Measurements from ENCODE around the gene EDAR.

Gene EDAR

GRCh38 chr2:108895188-108895587, 93.8 kb downstream of the EDAR start:
- no peak for DNase-seq
- Mint-ChIP-seq H3K27me3 (no peaks in the 10 kb centered on the region), H3K4me3 (no peak overlapping the region), H3K9me3 (peaks cover 7 to 14% of the 10 kb centered on the region in 2 donors), H3K36me3 (peaks cover 4 to 16% of the 10 kb centered on the region in 2 donors), H3K4me1 (no peaks in the 10 kb centered on the region), H3K27ac (no peak overlapping the region)
- no peak for ATAC-seq (replicated peaks)

- Mint-ChIP-seq H3K9me3 (peaks cover 9 to 14% of the 10 kb centered on the region in 2 donors), H3K27me3 (no peaks in the 10 kb centered on the region), H3K27ac (no peak overlapping the region), H3K4me1 (no peaks in the 10 kb centered on the region), H3K4me3 (no peak overlapping the region), H3K36me3 (peaks cover 7 to 17% of the 10 kb centered on the region in 2 donors)
- no peak for ATAC-seq (replicated peaks)
- DNase-seq: no peak
Measured at GRCh38 chr2:108894766-108895165, 94.3 kb downstream of the EDAR start.

- Mint-ChIP-seq H3K9me3 (peaks cover 22% of the 10 kb centered on the region in 2 donors), H3K27me3 (no peaks in the 10 kb centered on the region), H3K36me3 (peaks cover 16 to 28% of the 10 kb centered on the region in 2 donors), H3K4me1 (no peaks in the 10 kb centered on the region), H3K27ac (no peak overlapping the region), H3K4me3 (no peak overlapping the region)
- ATAC-seq (replicated peaks) (no peak), DNase-seq (no peak)
Measured at GRCh38 chr2:108893277-108893676, 95.7 kb downstream of the EDAR start.

- peaks cover 18 to 40% of the 10 kb centered on the region in 2 donors for H3K36me3 Mint-ChIP-seq
- H3K27me3 Mint-ChIP-seq: no peaks in the 10 kb centered on the region
- H3K4me3 Mint-ChIP-seq: no peak overlapping the region
- DNase-seq: no peak
- no peak overlapping the region for H3K27ac Mint-ChIP-seq
- no peak for ATAC-seq (replicated peaks)
- peaks cover 27 to 32% of the 10 kb centered on the region in 2 donors for H3K9me3 Mint-ChIP-seq
- H3K4me1 Mint-ChIP-seq: no peaks in the 10 kb centered on the region
Measured at GRCh38 chr2:108889907-108890306, 99.1 kb downstream of the EDAR start.

- ATAC-seq (replicated peaks) (no peak), DNase-seq (no peak)
- Mint-ChIP-seq H3K27me3 (no peaks in the 10 kb centered on the region), H3K4me1 (no peaks in the 10 kb centered on the region), H3K27ac (no peak overlapping the region), H3K36me3 (peaks cover 10 to 22% of the 10 kb centered on the region in 2 donors), H3K9me3 (peaks cover 33 to 36% of the 10 kb centered on the region in 2 donors), H3K4me3 (no peak overlapping the region)
Measured at GRCh38 chr2:108884619-108885018, 104.4 kb downstream of the EDAR start.

- Mint-ChIP-seq H3K27ac (no peak overlapping the region), H3K4me1 (no peaks in the 10 kb centered on the region), H3K9me3 (peaks cover 19 to 20% of the 10 kb centered on the region in 2 donors), H3K36me3 (peaks cover 11 to 12% of the 10 kb centered on the region in 2 donors), H3K4me3 (no peak overlapping the region), H3K27me3 (no peaks in the 10 kb centered on the region)
- no peak for ATAC-seq (replicated peaks)
- no peak for DNase-seq
Measured at GRCh38 chr2:108878276-108878675, 110.7 kb downstream of the EDAR start.

GRCh38 chr2:108877506-108877905, 111.5 kb downstream of the EDAR start:
- no peaks in the 10 kb centered on the region for H3K27me3 Mint-ChIP-seq
- peaks cover 11 to 13% of the 10 kb centered on the region in 2 donors for H3K36me3 Mint-ChIP-seq
- H3K4me1 Mint-ChIP-seq: no peaks in the 10 kb centered on the region
- H3K4me3 Mint-ChIP-seq: no peak overlapping the region
- no peak for ATAC-seq (replicated peaks)
- H3K27ac Mint-ChIP-seq: no peak overlapping the region
- DNase-seq: no peak
- H3K9me3 Mint-ChIP-seq: peaks cover 16 to 17% of the 10 kb centered on the region in 2 donors

- no peak overlapping the region for H3K4me3 Mint-ChIP-seq
- H3K27ac Mint-ChIP-seq: no peak overlapping the region
- ATAC-seq (replicated peaks) (no peak), DNase-seq (no peak)
- peaks cover 40 to 57% of the 10 kb centered on the region in 2 donors for H3K36me3 Mint-ChIP-seq
- no peaks in the 10 kb centered on the region for H3K27me3 Mint-ChIP-seq
- peaks cover 13 to 24% of the 10 kb centered on the region in 2 donors for H3K9me3 Mint-ChIP-seq
- H3K4me1 Mint-ChIP-seq: no peaks in the 10 kb centered on the region
Measured at GRCh38 chr2:108870069-108870644, 118.9 kb downstream of the EDAR start.

GRCh38 chr2:108869542-108869941, 119.5 kb downstream of the EDAR start:
- H3K36me3 Mint-ChIP-seq: peaks cover 40 to 57% of the 10 kb centered on the region in 2 donors

GRCh38 chr2:108868911-108869310, 120.1 kb downstream of the EDAR start:
- no peak for DNase-seq
- no peak overlapping the region for H3K4me3 Mint-ChIP-seq
- no peak overlapping the region for H3K27ac Mint-ChIP-seq
- no peaks in the 10 kb centered on the region for H3K27me3 Mint-ChIP-seq
- ATAC-seq (replicated peaks): no peak
- H3K4me1 Mint-ChIP-seq: no peaks in the 10 kb centered on the region
- peaks cover 13 to 24% of the 10 kb centered on the region in 2 donors for H3K9me3 Mint-ChIP-seq
- peaks cover 40 to 57% of the 10 kb centered on the region in 2 donors for H3K36me3 Mint-ChIP-seq

More at GRCh38 chr2:108869542-108869941, 119.5 kb downstream of the EDAR start:
- ATAC-seq (replicated peaks) (no peak), DNase-seq (no peak)
- Mint-ChIP-seq H3K9me3 (peaks cover 13 to 24% of the 10 kb centered on the region in 2 donors), H3K4me3 (no peak overlapping the region), H3K27me3 (no peaks in the 10 kb centered on the region), H3K4me1 (no peaks in the 10 kb centered on the region), H3K27ac (no peak overlapping the region)

GRCh38 chr2:108866041-108866440, 123.0 kb downstream of the EDAR start:
- no peak overlapping the region for H3K27ac Mint-ChIP-seq
- H3K4me1 Mint-ChIP-seq: no peaks in the 10 kb centered on the region
- H3K9me3 Mint-ChIP-seq: peaks cover 8 to 17% of the 10 kb centered on the region in 2 donors
- no peaks in the 10 kb centered on the region for H3K27me3 Mint-ChIP-seq
- no peak for ATAC-seq (replicated peaks)
- peaks cover 40 to 52% of the 10 kb centered on the region in 2 donors for H3K36me3 Mint-ChIP-seq
- no peak for DNase-seq
- H3K4me3 Mint-ChIP-seq: no peak overlapping the region

GRCh38 chr2:108858894-108859293, 130.1 kb downstream of the EDAR start:
- H3K4me1 Mint-ChIP-seq: no peaks in the 10 kb centered on the region
- H3K9me3 Mint-ChIP-seq: no peaks in the 10 kb centered on the region
- H3K4me3 Mint-ChIP-seq: no peak overlapping the region
- H3K27ac Mint-ChIP-seq: no peak overlapping the region
- H3K27me3 Mint-ChIP-seq: no peaks in the 10 kb centered on the region
- no peak for ATAC-seq (replicated peaks)
- no peak for DNase-seq
- peaks cover 14 to 32% of the 10 kb centered on the region in 2 donors for H3K36me3 Mint-ChIP-seq

- no peak overlapping the region for H3K27ac Mint-ChIP-seq
- H3K27me3 Mint-ChIP-seq: no peaks in the 10 kb centered on the region
- H3K4me1 Mint-ChIP-seq: no peaks in the 10 kb centered on the region
- peaks cover 24 to 41% of the 10 kb centered on the region in 2 donors for H3K36me3 Mint-ChIP-seq
- H3K4me3 Mint-ChIP-seq: no peak overlapping the region
- ATAC-seq (replicated peaks): peak; percentile 55 to 68
- no peak for DNase-seq
- H3K9me3 Mint-ChIP-seq: no peaks in the 10 kb centered on the region
Measured at GRCh38 chr2:108855194-108855593, 133.8 kb downstream of the EDAR start.

GRCh38 chr2:108854484-108854883, 134.5 kb downstream of the EDAR start:
- Mint-ChIP-seq H3K9me3 (no peaks in the 10 kb centered on the region), H3K27me3 (no peaks in the 10 kb centered on the region), H3K27ac (no peak overlapping the region), H3K4me3 (no peak overlapping the region), H3K4me1 (no peaks in the 10 kb centered on the region), H3K36me3 (peaks cover 28 to 43% of the 10 kb centered on the region in 2 donors)
- no peak for DNase-seq
- ATAC-seq (replicated peaks): no peak

GRCh38 chr2:108853421-108853820, 135.6 kb downstream of the EDAR start:
- Mint-ChIP-seq H3K4me3 (no peak overlapping the region), H3K27me3 (no peaks in the 10 kb centered on the region), H3K9me3 (no peaks in the 10 kb centered on the region), H3K36me3 (peaks cover 23 to 37% of the 10 kb centered on the region in 2 donors), H3K4me1 (no peaks in the 10 kb centered on the region), H3K27ac (no peak overlapping the region)
- no peak for DNase-seq
- no peak for ATAC-seq (replicated peaks)

All from stimulated activated naive B cell treated with anti-CD40 and anti-IgM and Interleukin-4, amounts not matched to agents 10 μg/mL and 1 μg/mL and 100 μg/mL, for 72 hours (primary cell).